Nasal cavity respiratory epithelium epithelial cell of viscerocranial mucosa (primary cell): ENCODE data around the gene SLC45A1. TPM values are rescaled to one million over a fixed set of nuclear protein-coding genes. Genes with fewer than 3 reads are reported as not detected.

Source experiments
- total RNA-seq: library from RNA; depleted of rRNA; stranded (reverse); fragments of >200 nt; gene quantifications from 2 replicates; pipeline ENCODE4 v1.2.3, GENCODE V29; 2014

Gene SLC45A1
- total RNA-seq, result 0.07 TPM in 1 of 2 replicates, not detected in the other

DNA sequence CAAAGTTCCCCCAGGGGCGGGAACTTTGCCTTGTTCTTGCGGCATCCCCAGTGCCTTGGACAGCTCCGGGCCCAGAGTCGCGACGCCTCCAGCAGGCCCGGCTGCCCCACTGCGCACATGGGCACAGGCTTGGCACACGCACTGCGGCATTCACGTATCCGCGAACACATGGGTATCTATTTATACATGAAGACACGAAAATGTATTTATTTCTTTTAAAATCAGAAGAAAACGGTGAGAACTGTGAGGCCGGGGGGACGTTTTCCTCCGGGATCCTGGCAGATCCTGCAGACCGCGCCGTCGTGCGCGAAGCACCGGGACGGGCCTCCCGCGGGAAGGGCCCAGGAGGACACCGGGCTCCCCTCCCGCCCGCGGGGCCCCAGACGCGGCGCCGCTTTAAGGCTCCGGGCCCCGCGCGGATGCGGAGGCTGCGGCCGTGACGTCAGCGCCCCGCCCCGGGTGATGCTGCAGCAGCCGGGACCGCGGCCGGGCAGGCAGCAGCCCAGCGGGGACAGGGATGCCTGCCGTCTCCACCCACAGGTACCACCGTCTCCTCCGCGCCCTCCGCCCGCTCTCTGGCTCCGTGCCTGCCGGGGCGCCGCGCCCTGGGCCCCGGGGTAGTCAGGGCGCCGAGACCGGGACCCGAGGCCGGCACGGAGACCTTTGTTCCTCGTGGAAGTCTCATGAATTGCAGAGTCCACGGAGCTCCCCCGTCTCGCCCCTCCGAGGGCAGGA is at the start of gene SLC45A1:
Gene SLC45A1, plus strand, starts transcription at position 468 of the 735 bp plus-strand sequence. CDS start 6,216 bp downstream, outside the sequence.

